ENCODE data around the gene YJU2. TPM values are rescaled to one million over a fixed set of nuclear protein-coding genes. Genes with fewer than 3 reads are reported as not detected.
"Not testable (repeated sequence)": the region's sequence is repeated elsewhere in the genome, so short reads cannot be mapped to it uniquely, and the experiment has no call there.

YJU2 gene
- polyA plus RNA-seq, 2 of the 4 experiments (the other 2 are of a cell fraction), result 12.3 to 14.9 TPM

GRCh38 chr19:4234862-4235201 is 12.0 kb upstream of the YJU2 start:
- Histone ChIP-seq H3K4me2 (no peak overlapping the region), H3K9me3 (no peaks in the 10 kb centered on the region), H3K27ac (no peak overlapping the region), H3K4me1 (no peaks in the 10 kb centered on the region), H3K4me3 (no peak overlapping the region)
- POLR2A ChIA-PET, result interaction anchor here (1.1 kb wide), 1 partner anchor 12 kb away, joined by 3 read pairs; the partner anchor contains the start of gene YJU2
- WGBS (ENCODE audit: missing lambda C conversion rate), result 73% methylated on average over 13 of the region's 13 CpGs
- no peak for FAIRE-seq
- TF ChIP-seq EP300 (IDR thresholded peaks at IDR 0.05) (no peak), KDM1A (IDR thresholded peaks at IDR 0.05; ENCODE audit: low read depth) (no peak), HEYL (CRISPR knock-in tag; IDR thresholded peaks at IDR 0.05) (no peak), CEBPB (IDR thresholded peaks at IDR 0.05) (no peak), TP53 (CRISPR knock-in tag; IDR thresholded peaks at IDR 0.05) (no peak), SMC3 (IDR thresholded peaks at IDR 0.05) (no peak), HMGXB4 (CRISPR knock-in tag; IDR thresholded peaks at IDR 0.05; ENCODE audit: borderline replicate concordance) (no peak), SREBF2 (IDR thresholded peaks at IDR 0.05) (no peak), CHD4 (IDR thresholded peaks at IDR 0.05; ENCODE audit: borderline replicate concordance) (no peak), ZNF302 (CRISPR knock-in tag; IDR thresholded peaks at IDR 0.05) (no peak), EHMT2 (IDR thresholded peaks at IDR 0.05; ENCODE audit: low read depth) (no peak)
- DNase-seq (ENCODE audit: low read depth in 1 of 2, low spot score in 1 of 2), result no peak
- CTCF ChIA-PET, result interaction anchor here (1.1 to 3.9 kb wide), 6 partner anchors 8 to 87 kb away, joined by 3 to 35 read pairs (median 6); no protein-coding TSS in a partner anchor
- no peak for ATAC-seq

- H3K9me3 ChIP-seq; H3K4me1 ChIP-seq; H3K4me2 ChIP-seq; FAIRE-seq; CTCF ChIA-PET; H3K4me3 ChIP-seq; H3K27ac ChIP-seq; ATAC-seq; DNase-seq (ENCODE audit: low read depth in 1 of 2, low spot score in 1 of 2): not testable (repeated sequence)
- WGBS (ENCODE audit: missing lambda C conversion rate), result 85% methylated on average over 16 of the region's 16 CpGs
- POLR2A ChIA-PET, result interaction anchor here (1.0 kb wide), 1 partner anchor 9 kb away, joined by 3 read pairs; the partner anchor contains the start of gene YJU2
Observed at GRCh38 chr19:4237510-4237909, 9.4 kb upstream of the YJU2 start.

GRCh38 chr19:4238831-4239230 is 8.0 kb upstream of the YJU2 start:
- FAIRE-seq, result no peak
- TF ChIP-seq POLR2A (IDR thresholded peaks at IDR 0.05; ENCODE audit: low read length), result no peak
- TF ChIP-seq BHLHE40 (IDR thresholded peaks at IDR 0.05; ENCODE audit: low read depth, low read length), result no peak
- peak; percentile 80 for TF ChIP-seq ZFP36 (IDR thresholded peaks at IDR 0.05; ENCODE audit: borderline replicate concordance, partially characterized antibody)
- TF ChIP-seq HOXB13 (CRISPR knock-in tag; IDR thresholded peaks at IDR 0.05; ENCODE audit: low read depth), result no peak
- TF ChIP-seq JUNB (IDR thresholded peaks at IDR 0.05), result no peak
- TF ChIP-seq CEBPB (IDR thresholded peaks at IDR 0.05), result no peak
- H3K4me3 ChIP-seq, result no peak overlapping the region
- no peak for ATAC-seq
- ChIA-PET POLR2A (no interaction called here), CTCF (no interaction called here)
- H3K4me1 ChIP-seq, result no peaks in the 10 kb centered on the region
- no peak for DNase-seq (ENCODE audit: low read depth in 1 of 2, low spot score in 1 of 2)
- no peak overlapping the region for H3K4me2 ChIP-seq
- WGBS (ENCODE audit: missing lambda C conversion rate), result 67% methylated on average over 4 of the region's 4 CpGs
- H3K27ac ChIP-seq, result no peak overlapping the region
- no peaks in the 10 kb centered on the region for H3K9me3 ChIP-seq

- FAIRE-seq (no peak), ATAC-seq (no peak)
- CTCF ChIA-PET, result interaction anchor here (0.8 to 4.4 kb wide), 2 partner anchors 8 to 37 kb away, joined by 5 to 35 read pairs; no protein-coding TSS in a partner anchor
Observed at GRCh38 chr19:4241824-4242430, 5.0 kb upstream of the YJU2 start.

GRCh38 chr19:4245938-4246337 is 942 bp upstream of the YJU2 start:
- H3K4me2 ChIP-seq, result peak overlapping the region; percentile 65; the same call in 1 of the 3 replicates
- FAIRE-seq; H3K4me1 ChIP-seq; ATAC-seq; DNase-seq (ENCODE audit: low read depth in 1 of 2, low spot score in 1 of 2); H3K9me3 ChIP-seq; H3K4me3 ChIP-seq; POLR2A ChIA-PET: not testable (repeated sequence)
- 92% methylated on average over 5 of the region's 6 CpGs for WGBS (ENCODE audit: missing lambda C conversion rate)
- CTCF ChIA-PET, result interaction anchor here (0.5 kb wide), 1 partner anchor 803 kb away, joined by 4 read pairs; no protein-coding TSS in a partner anchor
- peak overlapping the region; percentile 50 to 88; a peak in 4 of 6 replicates for H3K27ac ChIP-seq

More at GRCh38 chr19:4241824-4242430, 5.0 kb upstream of the YJU2 start:
- POLR2A ChIA-PET, result no interaction called here
- no peak for DNase-seq (ENCODE audit: low read depth in 1 of 2, low spot score in 1 of 2)
- Histone ChIP-seq H3K4me3 (no peak overlapping the region), H3K4me2 (no peak overlapping the region), H3K4me1 (no peaks in the 10 kb centered on the region), H3K27ac (no peak overlapping the region), H3K9me3 (no peaks in the 10 kb centered on the region)
- TF ChIP-seq NR3C1 (IDR thresholded peaks at IDR 0.05), result no peak
- no peak for TF ChIP-seq RFX5 (IDR thresholded peaks at IDR 0.05)
- TF ChIP-seq FOXS1 (CRISPR knock-in tag; IDR thresholded peaks at IDR 0.05), result no peak
- 62% methylated on average over 5 of the region's 5 CpGs for WGBS (ENCODE audit: missing lambda C conversion rate)
